HG03097 (cell line): ENCODE data around the gene CPSF3.
"Not testable (repeated sequence)": the region's sequence is repeated elsewhere in the genome, so short reads cannot be mapped to it uniquely, and the experiment has no call there.

Experiments
- ATAC-seq: cut with Tn5 transposase; IDR thresholded peaks from one replicate; pipeline ENCODE4 v1.9.1; 2021; ENCODE audit not compliant: unreplicated experiment, low FRiP score

The CPSF3 gene

DNA sequence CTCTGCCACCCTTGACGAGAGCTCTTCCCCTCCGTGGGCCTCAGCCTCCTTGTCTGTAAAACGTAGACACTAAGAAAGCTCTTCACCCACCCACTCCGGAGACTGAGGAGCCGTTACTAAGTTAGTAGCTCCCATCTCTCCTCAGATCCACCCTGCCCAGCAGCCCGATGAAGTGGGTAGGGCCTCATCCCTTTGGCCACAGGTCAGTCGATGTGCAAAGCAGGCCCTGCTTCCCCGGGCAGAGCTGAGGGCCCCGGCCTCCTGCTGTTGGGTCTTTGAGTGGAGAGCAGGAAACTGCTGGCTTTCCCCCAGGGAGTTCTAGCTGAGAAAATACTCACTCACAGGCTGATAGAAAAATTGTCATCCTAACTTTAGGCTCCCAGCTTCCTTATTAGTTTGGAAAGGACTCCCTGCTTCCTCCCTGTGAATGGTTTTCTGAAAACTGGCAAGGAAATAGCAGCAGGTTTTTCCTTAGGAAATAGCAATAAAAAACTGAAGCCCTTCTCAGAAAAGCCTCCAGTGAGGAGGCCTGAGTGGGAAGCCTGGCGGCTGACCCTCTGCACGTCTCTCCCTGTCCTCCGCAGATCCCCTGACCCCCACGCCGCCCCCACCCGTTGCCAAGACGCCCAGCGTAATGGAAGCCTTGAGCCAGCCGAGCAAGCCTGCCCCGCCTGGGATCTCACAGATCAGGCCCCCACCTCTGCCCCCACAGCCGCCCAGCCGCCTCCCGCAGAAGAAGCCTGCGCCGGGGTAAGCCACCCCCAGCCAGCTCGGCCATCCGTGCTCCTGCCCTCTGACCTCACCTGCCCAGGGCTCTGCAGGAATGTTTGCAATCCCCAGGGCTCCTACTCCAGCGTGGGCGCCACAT lies 30.3 kb upstream of the CPSF3 start:
- ATAC-seq, result no peak

DNA sequence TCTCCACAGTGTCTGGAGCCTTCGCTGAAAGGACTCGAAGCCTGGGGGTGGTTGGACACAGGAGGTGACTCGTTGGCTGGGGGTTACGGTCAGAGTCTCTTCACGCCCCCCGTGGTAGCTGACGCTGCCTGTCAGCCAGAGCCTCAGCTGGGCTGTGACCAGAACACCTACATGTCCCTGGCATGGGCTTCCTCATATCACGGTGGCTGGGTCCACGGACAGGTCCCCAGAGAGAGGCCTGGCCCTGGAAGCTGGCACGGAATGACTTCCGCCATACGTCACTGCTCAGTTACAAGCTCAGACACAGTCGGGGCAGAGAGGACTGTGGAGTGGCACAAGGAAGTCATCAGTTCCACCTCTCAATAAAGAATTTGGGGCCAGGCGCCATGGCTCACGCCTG lies 28.6 kb upstream of the CPSF3 start:
- no peak for ATAC-seq

DNA sequence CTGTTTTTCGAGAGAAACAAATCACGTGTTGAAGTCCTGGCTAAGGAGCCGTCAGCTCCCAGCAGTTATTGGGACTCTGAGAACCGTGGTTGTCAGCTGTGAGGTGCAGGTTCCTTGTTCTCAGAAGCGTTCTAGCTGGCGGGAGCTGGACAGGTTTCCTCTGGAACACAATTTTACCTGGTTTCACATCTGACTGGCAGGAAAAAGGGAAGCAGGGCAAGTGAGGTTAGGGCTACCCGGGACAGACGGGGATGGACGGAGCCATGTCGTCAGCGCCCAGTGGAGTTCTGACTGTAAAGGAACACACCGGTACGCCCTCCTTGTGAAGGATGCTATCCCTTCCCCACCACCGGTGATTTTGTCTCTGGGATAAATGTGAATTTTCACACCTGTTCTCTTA lies 26.3 kb upstream of the CPSF3 start:
- ATAC-seq, result no peak

DNA sequence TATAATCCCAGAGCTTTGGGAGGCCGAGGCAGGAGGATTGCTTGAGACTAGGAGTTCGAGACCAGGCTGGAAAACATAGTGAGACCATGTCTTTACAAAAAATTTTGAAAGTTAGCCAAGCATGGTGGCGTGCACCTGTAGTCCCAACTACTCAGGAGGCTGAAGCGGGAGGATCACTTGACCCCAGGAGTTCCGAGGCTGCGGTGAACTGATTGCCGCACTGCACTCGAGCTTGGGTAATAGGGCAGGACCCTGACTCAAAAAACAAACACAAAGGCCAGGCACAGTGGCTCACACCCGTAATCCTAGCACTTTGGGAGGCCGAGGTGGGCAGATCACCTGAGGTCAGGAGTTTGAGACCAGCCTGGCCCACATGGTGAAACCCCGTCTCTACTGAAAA lies 25.2 kb upstream of the CPSF3 start:
- ATAC-seq, result not testable (repeated sequence)

DNA sequence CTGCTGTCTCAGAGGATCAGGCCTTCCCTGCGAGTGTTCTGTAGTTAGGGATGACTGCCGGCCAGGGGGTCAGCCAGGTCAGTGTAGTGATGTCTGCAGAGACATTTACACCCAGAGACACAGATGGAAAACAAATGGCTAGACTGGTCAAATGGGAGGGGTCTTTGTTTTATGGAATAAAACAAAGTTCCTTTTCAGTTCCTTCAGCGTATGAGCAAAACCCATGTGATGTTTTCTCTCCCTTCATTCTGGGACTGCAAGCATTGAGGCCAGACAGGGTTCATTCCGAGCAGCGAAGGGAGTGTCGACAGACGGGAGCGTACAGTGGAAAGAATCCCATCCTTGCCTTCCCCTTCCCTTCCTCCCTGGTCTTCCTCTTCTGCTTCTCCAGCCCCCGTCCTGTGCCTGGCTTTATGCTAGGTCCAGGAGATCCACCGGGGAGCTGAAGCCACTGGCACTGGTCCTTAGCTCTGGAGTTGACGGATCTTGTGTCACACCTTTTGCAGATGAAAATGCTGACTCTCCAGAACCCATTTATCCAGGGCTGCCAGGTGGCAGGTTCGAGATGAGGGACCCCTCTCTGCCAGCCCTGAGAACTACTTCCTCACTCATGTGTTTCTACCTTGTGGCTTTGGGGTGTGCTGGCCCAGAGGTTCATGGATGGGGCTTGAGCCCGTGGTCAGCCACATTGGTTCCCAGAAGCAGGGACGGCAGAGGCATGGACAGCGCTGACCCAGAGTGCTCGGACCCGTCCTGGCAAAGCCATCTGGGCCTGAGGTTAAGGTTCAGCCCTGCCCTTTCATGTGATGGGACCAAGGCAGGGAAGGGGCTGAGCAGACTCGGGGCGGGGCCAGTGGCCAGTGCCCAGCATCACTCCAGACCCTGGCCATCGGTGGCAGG lies 24.3 kb upstream of the CPSF3 start:
- ATAC-seq, result no peak

DNA sequence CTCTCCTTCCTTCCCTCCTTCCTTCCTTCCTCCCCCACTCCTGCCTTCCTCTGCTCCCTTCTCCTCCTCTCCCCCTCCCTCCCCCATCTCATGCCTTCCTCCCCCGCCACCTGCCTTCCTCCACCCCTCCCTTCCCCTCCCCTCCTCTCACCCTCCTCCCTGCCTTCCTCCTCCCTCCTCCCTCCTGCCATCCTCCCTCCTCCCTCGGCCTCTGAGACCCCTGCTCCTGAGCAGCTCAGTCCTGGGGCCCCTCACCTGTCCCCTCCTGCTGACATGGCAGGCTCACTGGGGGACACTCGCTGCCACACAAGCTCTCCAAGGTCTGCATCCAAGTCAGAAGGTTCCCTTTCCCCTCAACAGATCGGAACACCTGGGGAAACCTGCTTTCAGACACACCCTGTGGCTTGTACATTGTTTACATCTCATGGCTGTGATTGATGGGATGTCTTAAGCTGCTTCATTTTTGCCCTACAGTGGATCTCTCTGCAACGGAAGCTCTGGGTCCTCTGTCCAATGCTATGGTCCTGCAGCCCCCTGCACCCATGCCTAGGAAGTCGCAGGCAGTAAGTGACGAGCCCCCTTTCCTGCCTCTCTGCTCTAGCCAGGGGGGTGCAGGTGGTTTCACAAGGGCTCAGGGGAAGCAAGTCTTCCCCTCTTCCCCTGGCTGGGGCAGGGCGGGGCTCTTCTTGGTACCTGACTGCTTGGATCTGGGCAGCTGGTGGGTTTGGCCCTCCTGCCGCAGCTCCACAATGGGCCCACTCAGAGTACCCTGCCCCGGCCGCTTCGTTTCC lies 23.0 kb upstream of the CPSF3 start:
- no peak for ATAC-seq

DNA sequence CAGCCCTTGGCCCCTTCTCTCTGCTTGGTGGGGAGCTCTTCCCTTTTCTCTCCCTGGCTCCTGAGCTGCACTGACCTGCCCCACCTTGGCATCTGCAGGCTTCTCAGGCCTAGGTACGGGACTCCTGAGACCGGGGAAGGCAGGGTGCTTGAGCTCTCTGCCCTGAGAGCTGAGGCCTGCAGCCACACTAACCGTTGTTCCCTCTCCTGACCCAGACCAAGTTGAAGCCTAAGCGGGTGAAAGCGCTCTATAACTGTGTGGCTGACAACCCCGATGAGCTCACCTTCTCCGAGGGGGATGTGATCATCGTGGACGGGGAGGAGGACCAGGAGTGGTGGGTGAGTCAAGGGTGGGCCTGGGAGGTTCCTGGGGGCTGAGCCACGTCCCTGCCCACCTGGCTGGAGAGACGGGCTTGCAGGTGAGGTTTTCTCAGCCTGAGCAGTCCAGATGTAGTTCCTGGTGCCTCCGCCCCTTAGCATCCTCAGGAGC lies 22.4 kb upstream of the CPSF3 start:
- no peak for ATAC-seq

DNA sequence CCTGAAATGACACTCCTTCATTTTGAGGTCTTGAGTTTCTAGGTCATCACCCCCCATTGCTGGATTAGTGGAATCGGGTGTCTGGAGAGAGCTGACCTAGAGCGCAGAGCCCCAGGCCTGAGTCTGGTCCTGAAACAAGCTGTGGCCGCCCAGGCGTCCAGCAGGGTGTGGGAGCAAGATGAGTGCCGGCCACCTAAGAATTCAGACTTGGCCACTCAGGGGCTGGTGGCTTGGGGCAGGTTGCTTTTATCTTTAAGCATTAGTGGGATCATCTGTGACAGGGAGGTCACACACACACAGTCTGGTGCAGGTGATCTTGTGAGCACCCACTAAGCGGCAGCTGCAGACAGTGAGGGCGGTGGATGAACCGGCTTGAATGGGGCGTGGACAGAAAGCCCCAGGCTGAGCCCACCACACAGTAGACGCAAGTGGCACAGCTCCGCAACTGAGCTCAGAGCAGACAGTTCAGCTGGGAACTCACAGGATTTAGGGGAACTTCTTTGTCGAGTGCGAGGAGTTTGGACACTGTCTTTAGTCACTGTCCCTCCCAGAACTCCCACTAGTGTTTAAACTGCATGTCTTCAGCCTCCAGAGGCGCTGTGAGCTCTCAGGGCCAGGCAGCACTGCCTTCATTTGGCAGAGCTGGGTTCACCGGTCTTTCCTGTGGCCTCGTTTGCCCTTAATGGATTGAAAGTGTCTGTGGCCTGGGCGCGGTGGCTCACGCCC lies 21.6 kb upstream of the CPSF3 start:
- ATAC-seq, result no peak

DNA sequence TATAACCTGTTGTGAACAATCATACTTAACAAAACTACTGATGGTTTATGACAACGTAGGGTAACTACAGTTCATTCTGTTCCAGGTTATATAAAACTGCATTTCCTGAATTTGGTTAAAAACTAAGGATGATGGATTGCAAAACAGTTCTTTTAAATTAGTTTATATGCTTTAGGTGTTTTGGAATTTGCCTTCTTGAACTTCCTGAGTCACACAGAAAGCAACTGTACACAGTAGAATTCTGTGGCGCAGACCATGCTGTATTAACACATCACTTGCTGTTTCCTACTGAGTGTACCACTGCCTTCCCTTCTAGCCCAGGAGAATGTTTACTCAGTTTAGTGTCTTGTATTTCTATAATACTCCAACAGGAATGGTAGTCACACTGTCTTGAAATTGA lies 19.5 kb upstream of the CPSF3 start:
- no peak for ATAC-seq

DNA sequence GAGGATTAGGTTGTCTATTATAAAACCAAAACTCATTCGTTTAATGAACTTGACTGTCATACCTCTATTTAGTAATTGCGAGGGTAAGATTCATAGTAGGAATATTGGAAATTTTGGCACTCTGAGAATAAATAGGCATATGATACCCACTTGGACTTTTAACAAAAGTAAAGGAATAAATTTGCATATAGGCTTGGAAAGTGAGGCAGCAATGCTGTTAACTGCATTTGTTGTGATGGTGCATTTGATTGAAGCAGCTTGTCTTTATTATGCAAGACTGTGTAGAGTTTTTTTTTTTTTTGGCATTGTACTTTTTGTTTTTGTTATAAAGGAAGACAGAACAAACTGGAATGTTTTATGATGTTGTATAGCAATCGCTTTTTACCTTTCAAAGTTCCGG lies 19.0 kb upstream of the CPSF3 start:
- no peak for ATAC-seq

DNA sequence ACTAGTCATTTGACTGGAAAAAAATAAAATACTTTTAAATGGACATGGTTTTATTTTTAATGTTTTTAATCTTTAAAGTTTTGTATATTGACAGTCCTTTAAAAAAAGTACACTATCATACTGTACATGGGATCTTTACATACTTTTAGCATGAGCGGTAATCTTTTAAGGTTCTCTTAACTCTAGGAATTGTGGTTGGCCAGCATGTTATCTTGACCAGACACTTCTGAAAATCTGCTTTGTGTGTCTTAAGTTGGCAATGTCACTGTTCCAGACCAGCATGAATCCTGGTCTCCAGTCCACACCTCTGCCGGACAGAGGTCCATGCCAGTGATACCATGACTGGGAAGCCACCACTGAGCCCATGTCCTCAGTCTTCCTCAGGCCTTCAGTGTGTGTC lies 17.8 kb upstream of the CPSF3 start:
- ATAC-seq, result no peak

DNA sequence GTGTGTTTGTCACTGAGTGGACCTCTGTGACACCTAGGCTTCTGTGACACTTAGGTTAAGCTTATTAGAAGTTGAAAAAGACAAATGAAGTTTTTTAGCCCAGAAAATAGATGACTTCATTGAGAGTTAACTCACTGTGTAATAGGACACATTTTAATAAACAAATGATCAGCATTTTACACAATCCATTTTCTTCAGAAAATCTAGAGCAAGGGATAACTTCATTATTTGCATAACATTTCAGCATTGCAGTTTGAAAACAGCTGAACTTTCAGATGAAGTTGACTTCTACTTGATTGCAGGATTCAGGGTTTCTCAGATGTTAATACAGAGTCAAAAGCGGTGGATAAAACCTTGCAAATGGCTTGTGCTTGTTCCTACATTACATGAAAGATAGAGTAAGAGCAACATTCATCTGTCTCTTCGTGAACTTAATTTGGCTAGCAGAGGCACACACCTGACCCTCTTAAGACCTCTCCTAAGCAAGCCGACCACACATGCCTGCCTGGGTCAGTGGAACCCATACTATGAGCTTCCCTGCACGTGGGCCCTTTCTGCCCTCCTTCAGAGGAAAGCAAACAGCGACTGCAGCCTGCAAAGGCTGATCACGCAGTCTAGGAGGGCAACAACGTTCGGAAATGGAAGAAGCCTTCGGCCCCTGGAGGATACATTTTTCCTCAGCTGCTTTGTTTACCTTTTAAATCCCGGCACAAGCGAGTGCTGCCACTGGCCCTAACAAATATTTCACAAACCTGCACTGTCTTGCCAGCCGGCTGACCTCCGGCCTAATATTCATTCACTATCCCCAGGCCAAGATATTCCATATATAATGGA lies 16.7 kb upstream of the CPSF3 start:
- ATAC-seq, result no peak

DNA sequence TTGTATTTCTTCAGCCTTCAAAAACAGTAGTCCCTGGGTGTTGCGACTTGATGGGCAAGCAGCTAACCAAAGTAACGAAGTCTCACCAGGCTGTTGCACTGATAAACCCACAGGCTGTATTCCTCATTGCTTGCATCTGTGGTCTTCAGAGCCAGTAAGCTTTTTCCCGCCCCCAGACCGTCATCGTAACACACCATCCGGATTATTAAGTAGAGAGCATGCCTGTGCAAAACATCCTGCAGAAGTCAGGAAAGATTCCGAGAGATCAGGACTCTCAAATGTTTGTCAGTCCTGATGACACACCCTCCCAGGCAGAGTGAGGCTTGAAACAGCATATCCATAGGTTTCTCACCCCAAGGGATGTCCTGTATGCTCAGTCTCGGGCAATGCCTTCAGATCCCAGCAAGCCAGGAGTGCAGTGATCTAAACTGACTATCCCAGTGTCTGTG lies 16.1 kb upstream of the CPSF3 start:
- ATAC-seq, result no peak

DNA sequence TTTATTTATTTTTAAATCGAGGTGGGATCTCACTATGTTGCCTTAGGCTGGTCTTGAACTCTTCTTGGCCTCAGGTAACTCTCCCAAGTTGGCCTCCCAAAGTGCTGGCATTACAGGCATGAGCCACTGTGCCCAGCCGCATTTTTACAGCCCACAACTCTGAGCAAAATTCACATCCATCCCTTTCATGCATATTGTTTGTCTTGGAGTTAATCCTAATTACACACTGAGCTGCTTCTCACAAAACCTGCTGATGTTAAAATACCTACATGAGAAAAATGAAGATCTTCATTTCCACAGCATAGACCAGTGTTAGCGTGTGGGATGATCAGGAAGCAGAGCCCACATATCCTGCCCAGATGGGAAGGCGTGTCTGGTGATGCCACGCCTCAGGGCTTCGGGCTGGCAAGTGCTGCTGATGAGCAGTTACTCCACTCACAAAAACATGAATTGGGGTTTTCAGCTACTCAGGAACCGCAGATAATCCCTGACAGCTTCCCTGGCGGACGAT lies 14.8 kb upstream of the CPSF3 start:
- ATAC-seq, result no peak

DNA sequence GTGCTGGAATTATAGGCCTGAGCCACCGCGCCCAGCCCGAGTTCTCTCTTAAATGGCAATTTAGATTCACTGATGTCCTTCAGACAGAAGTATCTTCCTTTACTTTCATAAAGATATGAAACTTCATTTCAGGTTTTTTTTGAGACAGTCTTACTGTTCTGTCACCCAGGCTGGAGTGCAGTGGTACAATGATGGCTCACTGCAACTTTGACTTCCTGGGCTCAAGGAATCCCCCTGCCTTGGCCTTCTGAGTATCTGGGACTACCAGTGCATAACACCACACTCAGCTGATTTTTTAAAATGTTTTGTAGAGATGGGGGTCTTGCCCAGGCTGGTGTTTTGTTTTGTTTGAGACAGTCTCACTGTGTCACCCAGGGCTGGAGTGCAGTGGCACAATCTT lies 13.3 kb upstream of the CPSF3 start:
- no peak for ATAC-seq

DNA sequence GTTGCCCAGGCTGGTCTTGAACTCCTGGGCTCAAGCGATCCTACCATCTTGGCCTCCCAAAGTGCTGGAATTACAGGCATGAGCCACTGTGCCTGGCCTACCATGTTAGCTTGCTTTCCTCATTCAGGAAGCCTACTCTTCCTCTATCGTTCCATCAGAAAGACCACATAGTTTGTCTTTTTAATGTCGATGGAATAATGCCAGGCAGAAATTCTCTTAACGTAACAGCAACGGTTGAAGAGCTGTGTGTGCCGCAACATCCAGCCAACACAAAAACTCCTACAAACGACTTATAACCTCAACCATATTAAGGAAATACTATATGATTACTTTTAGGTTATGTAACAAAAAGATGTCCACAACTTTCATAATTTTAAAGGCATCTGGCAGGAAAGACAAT lies 10.7 kb upstream of the CPSF3 start:
- no peak for ATAC-seq

DNA sequence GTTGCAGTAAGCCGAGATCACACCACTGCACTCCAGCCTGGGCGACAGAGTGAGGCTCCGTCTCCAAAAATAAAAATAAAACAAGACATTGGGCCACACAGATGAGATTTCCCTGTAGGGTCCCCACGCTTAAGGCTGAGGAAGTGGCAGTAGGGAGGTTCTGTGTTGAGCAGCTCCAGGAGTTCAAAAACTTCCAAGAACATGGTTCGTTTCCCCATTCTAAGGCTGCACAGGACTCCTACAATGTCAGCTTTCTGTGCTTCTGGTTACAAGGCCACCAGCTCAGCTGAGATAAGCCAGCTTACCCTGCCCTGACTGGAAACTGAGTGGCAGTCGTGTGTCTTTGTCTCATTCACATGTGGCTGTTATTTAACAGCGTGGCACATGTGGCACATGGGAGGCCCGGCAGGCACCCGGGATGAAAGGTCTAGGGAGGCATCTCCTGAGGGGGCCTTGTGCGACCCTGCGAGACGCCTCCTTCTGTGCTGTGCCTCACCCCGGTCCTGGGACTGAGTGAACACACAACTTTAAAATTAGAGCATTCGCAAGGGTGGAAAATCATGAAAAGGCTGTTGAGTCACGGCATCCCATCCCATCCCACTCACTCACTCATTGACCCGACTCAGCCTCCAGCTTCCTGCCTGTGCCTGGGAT lies 7.8 kb upstream of the CPSF3 start:
- no peak for ATAC-seq

DNA sequence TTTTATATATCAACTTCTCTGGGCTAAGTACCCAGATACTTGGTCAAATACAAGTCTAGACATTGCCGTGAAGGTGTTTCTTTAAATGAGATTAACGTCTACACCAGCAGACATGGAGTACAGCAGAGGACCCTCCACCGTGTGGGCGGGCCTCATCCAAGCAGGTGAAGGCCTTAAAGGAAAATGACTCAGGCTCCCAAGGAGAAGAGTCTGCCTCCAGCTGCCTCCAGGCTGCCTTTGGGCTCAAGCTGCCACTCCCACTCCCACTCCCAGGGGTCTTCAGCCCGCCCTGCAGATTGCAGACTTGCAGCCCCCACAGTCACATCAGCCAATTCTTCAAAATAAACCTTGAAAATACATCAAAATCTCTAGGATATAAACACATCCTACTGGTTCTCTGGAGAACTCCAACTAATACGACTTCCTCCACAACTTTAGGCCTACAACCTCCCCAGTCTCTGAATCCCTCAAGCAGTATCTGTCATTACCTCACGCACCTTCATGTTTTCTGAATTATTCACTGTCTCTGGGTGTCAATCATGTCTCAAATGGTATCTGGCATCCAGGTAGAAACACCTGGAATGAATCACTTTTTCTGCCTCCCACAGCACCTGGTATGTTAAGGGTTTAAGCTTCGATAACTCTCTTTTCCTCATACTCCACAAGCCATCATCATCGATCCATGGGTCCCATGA lies 7.0 kb upstream of the CPSF3 start:
- no peak for ATAC-seq
